Ovary (tissue), 3 donors: Measurements from ENCODE around the gene PKP3.

ENCODE experiments used
- CTCF ChIP-seq, 3 donors: fragments of 450-650 bp in 2 of 3; fragments of 200-600 bp in 1 of 3; IDR thresholded peaks; one replicate each; pipeline versions ENCODE4 v1.5.1 to v1.8.0; 2016 to 2022; ENCODE audit warnings: antibody characterized with exemption in 3 of 3, mild to moderate bottlenecking in 1 of 3
- POLR2A ChIP-seq: fragments of 450-650 bp; IDR thresholded peaks from one replicate; pipeline ENCODE4 v1.6.1; 2017; ENCODE audit warnings: antibody characterized with exemption, mild to moderate bottlenecking, moderate library complexity
- donor health status: DM: no; HTN: no; CAD: no.

- no peak for TF ChIP-seq CTCF (IDR thresholded peaks at IDR 0.05)
- TF ChIP-seq POLR2A, result no peak
Measured at GRCh38 chr11:413120-414081, 19.4 kb downstream of the PKP3 start.
